ENCODE data around the gene PKN1. TPM values are rescaled to one million over a fixed set of nuclear protein-coding genes. Genes with fewer than 3 reads are reported as not detected.

The PKN1 gene
- total RNA-seq, 6 donors from 2014 or later: 95.2 to 278 (median 200) TPM

DNA sequence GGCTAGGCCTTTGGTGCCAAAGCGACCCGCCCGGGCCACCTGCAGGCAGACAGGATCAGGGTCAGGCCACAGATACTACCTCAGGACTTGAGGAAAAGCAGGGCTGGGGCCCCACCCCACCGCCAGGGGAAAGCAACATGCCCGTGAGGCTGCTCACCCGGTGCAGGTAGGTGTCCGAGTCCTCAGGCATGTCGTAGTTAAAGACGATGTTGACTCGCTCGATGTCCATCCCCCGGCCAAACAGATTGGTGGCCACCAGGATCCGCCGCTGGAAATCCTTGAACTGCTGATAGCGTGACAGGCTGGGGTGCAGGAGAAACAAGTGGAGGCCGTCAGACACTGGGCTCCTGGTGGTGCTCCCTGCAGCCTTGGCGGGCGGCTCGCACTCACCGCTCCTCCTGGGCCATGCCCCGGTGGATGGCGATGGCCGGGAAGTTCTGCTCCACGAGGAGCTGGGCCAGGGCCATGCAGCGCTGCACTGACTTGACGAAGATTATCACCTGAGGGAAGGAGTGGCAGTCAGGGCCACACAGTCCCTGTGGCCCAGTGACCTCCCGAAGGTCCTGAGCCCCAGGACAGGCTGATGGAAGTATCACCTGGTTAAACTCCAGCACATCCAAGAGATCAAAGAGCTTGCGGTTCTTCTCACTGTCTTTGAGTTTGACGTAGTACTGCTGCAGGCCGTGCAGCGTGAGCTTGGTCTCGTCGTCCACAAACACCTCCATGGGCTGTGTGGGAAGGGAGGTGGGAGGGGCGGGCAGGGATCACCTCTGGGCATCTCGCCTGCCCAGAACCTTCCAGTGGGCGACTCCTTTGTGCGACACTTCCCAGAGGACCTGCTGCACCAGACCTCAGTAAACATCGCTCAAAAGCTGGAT, 23.7 kb upstream of the PKN1 start:
- DNase-seq (peak in 1 of 2 donors; percentile 80), ATAC-seq (ENCODE audit: low FRiP score in 2 of 2) (no peak)
- Histone ChIP-seq H3K4me3 (no peak overlapping the region), H3K36me3 (peaks cover 61 to 92% (median 83%) of the 10 kb centered on the region in 4 donors), H3K27ac (peak overlapping the region in 2 of 4 donors; percentile 28 to 60), H3K4me1 (peaks cover 9 to 61% (median 23%) of the 10 kb centered on the region in 4 donors), H3K9me3 (no peaks in the 10 kb centered on the region), H3K27me3 (no peaks in the 10 kb centered on the region)
- TF ChIP-seq EP300 (IDR thresholded peaks at IDR 0.05): no peak
- TF ChIP-seq POLR2A (IDR thresholded peaks at IDR 0.05): no peak
- TF ChIP-seq, protein P1, sequence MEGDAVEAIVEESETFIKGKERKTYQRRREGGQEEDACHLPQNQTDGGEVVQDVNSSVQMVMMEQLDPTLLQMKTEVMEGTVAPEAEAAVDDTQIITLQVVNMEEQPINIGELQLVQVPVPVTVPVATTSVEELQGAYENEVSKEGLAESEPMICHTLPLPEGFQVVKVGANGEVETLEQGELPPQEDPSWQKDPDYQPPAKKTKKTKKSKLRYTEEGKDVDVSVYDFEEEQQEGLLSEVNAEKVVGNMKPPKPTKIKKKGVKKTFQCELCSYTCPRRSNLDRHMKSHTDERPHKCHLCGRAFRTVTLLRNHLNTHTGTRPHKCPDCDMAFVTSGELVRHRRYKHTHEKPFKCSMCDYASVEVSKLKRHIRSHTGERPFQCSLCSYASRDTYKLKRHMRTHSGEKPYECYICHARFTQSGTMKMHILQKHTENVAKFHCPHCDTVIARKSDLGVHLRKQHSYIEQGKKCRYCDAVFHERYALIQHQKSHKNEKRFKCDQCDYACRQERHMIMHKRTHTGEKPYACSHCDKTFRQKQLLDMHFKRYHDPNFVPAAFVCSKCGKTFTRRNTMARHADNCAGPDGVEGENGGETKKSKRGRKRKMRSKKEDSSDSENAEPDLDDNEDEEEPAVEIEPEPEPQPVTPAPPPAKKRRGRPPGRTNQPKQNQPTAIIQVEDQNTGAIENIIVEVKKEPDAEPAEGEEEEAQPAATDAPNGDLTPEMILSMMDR (IDR thresholded peaks at IDR 0.05): no peak
- TF ChIP-seq POLR2AphosphoS5 (IDR thresholded peaks at IDR 0.05): no peak
- 85 to 93% methylated on average over 26 to 37 of the region's 38 CpGs for WGBS, 2 donors

DNA sequence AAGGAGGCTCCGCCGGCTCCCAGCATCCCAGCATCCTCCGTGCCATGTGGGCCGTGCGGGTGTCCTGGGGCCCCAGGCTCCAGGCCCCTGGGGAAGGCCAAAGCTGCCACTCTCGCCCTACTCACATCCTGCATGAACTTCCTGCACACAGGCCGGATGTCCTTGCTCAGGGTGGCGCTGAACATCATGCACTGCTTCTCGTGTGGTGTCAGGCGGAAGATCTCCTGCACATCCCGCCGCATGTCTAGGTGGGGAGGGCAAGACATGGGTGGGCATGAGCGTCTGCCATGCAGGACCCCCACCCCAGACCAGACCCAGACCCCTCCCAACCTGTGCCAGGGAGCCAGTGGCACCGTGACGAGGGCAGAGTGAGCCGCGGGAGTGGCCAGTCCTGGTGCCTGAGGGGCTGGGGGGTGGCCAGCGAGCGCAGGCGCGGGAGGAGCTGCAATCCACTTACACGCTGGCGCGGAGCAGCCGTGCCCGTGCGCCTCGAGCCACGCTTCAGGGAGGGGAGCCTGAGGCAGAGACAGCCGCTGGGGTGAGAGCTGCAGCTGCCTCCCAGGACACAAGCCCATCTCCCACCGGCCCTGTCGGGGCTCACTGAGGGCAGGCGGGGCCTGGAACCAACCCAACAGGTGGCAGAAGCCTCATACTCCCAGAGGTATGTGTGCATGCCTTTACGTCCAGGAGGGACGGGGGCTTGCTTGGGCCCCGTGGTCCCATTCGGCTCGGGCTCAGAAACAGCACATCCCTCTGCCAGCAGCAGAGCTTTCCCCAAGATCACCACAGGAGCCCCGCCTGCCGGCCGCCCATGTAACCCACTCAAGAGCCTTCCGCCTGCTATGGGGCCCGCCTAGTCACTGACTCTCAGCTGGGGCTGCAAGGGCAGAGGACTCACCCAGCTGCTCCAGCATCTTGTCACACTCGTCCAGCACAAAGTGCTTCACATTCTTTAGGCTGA, 22.7 kb upstream of the PKN1 start:
- DNase-seq: peak in 1 of 2 donors; percentile 87
- Histone ChIP-seq H3K27ac (peak overlapping the region in 3 of 4 donors; percentile 28 to 60 (median 44)), H3K4me3 (no peak overlapping the region), H3K27me3 (no peaks in the 10 kb centered on the region), H3K4me1 (peaks cover 10 to 65% (median 25%) of the 10 kb centered on the region in 4 donors), H3K9me3 (no peaks in the 10 kb centered on the region), H3K36me3 (peaks cover 57 to 82% (median 73%) of the 10 kb centered on the region in 4 donors)
- no peak for ATAC-seq (ENCODE audit: low FRiP score in 2 of 2)
- WGBS, 2 donors: 75 to 85% methylated on average over 12 to 36 of the region's 44 CpGs
- TF ChIP-seq POLR2AphosphoS5 (IDR thresholded peaks at IDR 0.05) (peak; percentile 44 to 50), POLR2A (IDR thresholded peaks at IDR 0.05) (no peak)

DNA sequence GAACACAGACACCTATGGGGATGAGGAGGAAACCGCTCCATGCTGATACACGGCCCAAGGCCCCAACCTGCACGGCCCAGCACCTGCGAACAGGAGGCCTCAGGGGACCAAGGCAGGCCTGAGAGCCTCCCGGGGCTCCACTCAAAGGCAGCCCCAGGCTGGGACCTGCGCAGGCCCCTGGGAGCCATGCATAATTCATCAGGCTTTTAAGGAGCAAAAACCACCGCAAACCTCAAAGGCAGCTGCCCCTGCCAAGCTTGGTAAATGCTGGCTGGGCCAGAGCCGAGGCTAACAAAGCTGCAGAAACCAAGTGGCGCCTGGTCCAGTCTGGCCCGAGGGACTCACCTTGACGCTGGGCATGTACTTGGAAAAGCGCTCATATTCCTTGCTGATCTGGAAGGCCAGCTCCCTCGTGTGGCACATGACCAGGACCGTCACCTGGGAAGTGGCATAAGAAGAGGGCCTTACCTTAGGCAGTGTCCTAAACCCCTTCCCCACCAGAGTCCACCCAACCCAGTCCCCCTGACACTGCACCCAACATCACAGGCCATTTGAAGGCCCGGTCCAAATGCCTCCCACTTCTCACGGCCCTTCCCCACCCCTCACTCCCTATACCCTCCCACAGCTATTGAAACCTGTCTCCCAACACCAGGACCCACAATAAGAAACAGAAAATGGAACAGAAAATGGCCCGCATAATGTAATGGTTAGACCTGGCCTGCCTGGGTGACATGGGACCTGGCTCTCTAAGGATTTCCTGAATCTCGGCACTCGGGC, 21.8 kb upstream of the PKN1 start:
- peaks cover 18 to 65% (median 31%) of the 10 kb centered on the region in 4 donors for H3K4me1 ChIP-seq
- ATAC-seq (ENCODE audit: low FRiP score in 2 of 2) (no peak), DNase-seq (no peak)
- no peaks in the 10 kb centered on the region for H3K9me3 ChIP-seq
- TF ChIP-seq EP300 (IDR thresholded peaks at IDR 0.05): no peak
- TF ChIP-seq, protein P1 (IDR thresholded peaks at IDR 0.05): no peak
- no peak for TF ChIP-seq POLR2AphosphoS5 (IDR thresholded peaks at IDR 0.05)
- TF ChIP-seq POLR2A (IDR thresholded peaks at IDR 0.05): no peak
- peaks cover 57 to 72% (median 69%) of the 10 kb centered on the region in 4 donors for H3K36me3 ChIP-seq
- 91 to 95% methylated on average over 12 to 18 of the region's 19 CpGs for WGBS, 2 donors
- no peak overlapping the region for H3K4me3 ChIP-seq
- H3K27me3 ChIP-seq: no peaks in the 10 kb centered on the region
- peak overlapping the region in 2 of 4 donors; percentile 11 to 44 for H3K27ac ChIP-seq

DNA sequence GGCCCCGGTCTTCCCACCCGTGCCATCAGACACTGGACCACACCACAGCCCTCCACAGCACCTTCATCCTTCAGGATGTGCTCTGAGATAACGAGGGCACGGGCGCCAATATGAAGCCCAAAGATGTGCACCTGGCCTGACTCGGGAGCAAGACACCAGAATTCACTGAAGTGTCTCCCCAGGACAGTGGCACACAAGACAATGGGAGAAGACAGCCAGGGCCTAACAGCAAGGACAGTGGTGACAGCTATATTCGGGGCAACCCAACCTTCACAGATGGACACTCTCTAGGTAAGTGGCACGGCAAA, 21.2 kb upstream of the PKN1 start:
- Histone ChIP-seq H3K27ac (peak overlapping the region in 1 of 4 donors; percentile 11), H3K9me3 (no peaks in the 10 kb centered on the region), H3K27me3 (no peaks in the 10 kb centered on the region), H3K36me3 (peaks cover 52 to 67% (median 64%) of the 10 kb centered on the region in 4 donors), H3K4me3 (no peak overlapping the region), H3K4me1 (peaks cover 23 to 67% (median 34%) of the 10 kb centered on the region in 4 donors)
- DNase-seq (no peak), ATAC-seq (ENCODE audit: low FRiP score in 2 of 2) (no peak)
- 94 to 98% methylated on average over 6 to 8 of the region's 8 CpGs for WGBS, 2 donors
- no peak for TF ChIP-seq POLR2AphosphoS5 (IDR thresholded peaks at IDR 0.05)

DNA sequence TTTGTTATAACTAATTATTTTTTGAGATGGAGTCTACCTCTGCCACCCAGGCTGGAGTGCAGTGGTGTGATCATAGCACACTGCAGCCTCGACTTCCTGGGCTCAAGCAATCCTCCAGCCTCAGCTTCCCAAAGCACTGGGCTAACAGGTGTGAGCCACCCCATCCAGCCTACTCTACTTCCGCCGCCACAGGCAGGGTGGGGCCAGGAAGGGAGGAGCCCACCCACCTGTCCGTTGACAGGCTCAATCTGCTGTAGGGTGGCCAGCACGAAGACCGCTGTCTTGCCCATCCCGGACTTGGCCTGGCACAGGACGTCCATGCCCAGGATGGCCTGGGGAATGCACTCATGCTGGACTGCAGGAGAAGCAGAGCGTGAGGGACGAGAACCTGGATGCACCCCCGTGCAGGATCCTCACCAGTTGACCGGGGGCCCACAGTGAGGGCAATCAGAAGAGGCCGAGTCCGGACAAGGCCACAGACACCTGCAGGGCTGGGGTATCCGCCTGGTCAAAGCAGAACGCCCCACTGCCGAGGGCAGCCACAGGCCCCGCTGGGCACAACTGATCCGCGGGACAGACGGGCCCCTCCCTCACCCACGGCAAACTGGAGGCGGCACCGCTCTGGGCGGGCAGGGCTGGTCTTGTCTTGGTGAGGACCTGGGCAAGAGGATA, 20.6 kb upstream of the PKN1 start:
- DNase-seq (peak in 1 of 2 donors; percentile 84), ATAC-seq (ENCODE audit: low FRiP score in 2 of 2) (no peak)
- H3K4me1 ChIP-seq: peaks cover 29 to 73% (median 40%) of the 10 kb centered on the region in 4 donors
- 74 to 91% methylated on average over 2 to 21 of the region's 25 CpGs for whole genome bisulfite sequencing, 2 donors
- no peaks in the 10 kb centered on the region for H3K9me3 ChIP-seq
- H3K27ac ChIP-seq: no peak overlapping the region
- no peak overlapping the region for H3K4me3 ChIP-seq
- TF ChIP-seq, protein P1 (IDR thresholded peaks at IDR 0.05): no peak
- TF ChIP-seq POLR2A (IDR thresholded peaks at IDR 0.05) (no peak), POLR2AphosphoS5 (IDR thresholded peaks at IDR 0.05) (no peak), EP300 (IDR thresholded peaks at IDR 0.05) (no peak)
- H3K27me3 ChIP-seq: no peaks in the 10 kb centered on the region
- peaks cover 46 to 62% (median 59%) of the 10 kb centered on the region in 4 donors for H3K36me3 ChIP-seq
